HG03139 (cell line): ENCODE measurements around the gene KRTAP10-5.
"Not testable (repeated sequence)": the region's sequence is repeated elsewhere in the genome, so short reads cannot be mapped to it uniquely, and the experiment has no call there.

ENCODE experiments used
- ATAC-seq: cut with Tn5 transposase; IDR thresholded peaks from one replicate; pipeline ENCODE4 v1.9.1; 2021; ENCODE audit not compliant: unreplicated experiment

Gene KRTAP10-5

DNA sequence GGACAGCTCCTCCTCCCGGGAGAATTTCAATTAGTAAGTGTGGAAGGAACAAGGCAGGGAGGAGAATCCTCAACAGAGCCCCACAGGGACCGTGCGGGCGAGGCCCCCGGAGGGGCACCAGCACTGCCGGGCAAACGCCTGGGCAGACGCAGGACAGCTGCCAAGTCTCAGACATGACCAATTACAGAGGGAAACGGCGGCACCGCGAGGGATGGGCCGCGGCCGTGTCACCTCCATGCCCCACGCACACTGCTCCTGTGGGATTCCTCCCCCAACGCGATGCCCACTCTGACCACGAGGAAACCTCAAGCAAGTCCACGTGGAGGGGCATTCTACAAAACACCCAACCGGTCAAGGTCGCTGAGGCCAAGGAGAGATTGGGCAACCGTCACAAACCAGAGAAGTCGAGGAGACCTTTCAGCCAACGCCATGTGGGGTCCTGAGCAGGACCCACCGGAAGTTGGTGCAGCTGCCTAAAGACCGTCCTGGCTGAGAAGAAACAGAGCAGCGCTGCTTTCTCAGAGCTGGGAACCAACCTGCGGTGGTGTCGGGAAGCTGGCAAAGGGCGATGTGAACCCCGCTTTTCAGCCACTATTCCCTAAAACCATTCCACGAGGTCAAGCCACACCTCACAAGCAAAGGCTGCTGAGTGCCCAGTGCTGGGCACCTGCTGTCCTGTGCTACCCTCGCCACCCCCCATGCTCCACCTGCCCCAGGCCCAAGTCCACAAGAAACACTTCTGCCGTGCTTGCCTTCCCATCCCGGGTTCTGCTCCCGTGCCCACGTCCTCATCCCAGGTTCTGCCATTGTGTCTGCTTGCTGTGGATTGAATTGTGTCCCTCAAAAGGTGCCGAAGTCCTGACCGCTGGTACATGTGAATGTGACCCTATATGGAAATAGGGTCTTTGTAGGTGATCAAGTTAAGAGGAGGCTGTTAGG is 8.3 kb downstream of the KRTAP10-5 start:
- ATAC-seq: no peak

DNA sequence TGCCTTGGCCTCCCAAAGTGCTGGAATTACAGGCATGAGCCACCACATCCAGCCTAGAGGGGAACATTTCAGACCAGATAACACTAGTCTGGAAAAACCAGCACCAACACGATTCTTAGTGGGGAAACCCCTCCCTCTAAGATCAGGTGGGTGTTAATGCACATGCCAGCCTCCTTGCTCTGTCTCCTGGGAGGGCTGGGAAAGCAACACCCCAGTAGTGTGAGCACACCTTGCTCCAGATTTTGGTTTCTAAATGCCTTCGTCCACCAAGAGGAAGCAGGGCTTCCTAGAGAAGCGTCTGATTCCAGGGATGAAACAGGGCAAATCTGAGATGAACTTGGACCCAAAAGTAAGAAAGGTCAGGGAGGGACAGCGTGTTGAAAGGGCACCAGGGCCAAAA is 9.1 kb downstream of the KRTAP10-5 start:
- no peak for ATAC-seq

DNA sequence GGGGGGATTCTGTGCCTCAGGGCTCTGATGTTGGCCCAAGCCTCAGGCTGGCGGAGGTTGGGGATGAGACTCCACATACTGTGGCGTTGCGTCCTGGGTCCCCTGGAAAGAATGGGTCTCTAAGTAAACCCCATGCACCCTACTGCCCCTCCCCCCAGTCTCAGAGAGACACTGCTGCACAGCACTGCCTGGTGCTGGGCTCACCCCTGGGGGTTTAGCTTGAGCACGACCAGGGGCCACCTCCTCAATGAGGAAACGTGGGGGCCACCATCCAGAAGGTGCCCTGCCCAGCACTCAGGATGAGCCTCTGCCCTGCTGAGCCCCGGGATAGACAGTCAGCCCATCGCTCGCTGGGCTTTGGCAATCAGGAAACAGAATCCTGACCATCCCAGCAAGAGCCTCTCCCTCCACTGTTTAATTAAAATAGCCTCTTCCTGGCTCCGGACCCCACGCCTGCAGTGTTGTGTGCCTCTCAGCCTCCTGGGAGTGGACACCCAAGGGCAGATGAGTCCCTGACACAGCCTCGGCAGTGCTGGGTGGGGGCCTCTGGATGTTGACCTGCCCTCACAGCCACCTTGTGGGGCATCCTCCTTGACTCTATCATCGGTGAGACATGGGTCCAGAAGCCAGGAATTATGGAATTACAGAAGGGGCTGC is 10.4 kb downstream of the KRTAP10-5 start:
- no peak for ATAC-seq

DNA sequence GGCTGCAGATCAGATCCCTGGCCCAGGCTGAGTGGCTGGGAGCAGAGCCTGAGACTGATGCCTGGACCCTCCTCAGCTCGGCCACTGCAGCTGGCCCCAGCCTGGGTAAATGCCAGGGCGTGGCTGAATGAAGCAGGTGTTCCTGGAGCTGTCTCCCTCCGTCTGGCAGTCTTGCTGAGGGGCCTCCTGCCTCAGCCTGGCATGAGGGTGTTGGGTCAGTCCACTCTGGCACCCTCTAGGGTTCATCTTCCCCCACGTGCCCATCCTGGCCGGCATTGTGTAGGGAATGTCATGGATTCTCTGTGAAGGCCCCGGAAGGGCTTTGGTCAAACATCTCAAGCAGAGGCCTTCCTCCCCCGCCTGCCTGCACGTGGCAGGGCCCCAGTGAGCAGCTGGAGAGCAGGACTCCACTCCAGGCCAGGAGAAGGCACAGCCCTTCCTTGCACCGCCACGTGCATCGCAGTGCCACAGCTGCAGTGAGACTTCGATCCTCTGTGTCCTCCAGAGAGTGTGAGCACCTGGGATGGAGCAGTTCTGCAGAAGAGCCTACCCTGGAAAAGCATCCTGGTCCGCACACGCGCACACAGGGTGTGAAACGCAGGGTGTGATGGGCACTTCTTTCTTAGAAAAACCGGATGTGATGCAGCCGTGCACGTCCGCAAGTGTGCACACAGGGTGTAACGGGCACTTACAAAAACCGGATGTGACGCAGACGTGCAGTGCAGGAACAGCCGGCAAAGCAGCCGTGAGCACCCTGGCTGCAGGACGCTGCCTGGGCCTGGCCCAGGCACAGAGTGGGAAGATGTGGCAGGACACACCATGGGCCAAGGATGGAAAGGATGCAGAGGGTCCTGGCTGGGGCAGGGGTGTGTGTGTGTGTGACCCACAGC is 11.5 kb downstream of the KRTAP10-5 start:
- ATAC-seq: no peak

DNA sequence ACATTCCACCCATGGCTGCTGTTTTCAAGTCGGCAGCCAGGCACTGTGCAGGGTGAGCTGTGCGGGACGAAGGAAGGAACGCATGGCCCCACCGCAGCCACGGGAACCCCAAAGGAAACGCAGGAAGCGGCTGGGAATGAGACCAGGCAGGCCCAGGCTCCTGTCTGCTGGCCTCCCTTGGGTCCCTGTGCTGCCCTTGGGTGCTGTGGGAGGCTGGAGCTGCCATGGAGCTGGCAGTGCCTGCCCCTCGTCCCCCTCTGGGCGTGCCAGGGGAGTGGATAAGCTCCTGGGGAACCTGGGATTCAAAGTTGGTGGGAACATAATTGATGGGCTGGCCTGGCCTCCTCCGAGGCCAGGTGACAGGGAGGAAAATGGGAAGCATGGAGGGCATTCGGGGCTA is 12.1 kb downstream of the KRTAP10-5 start:
- ATAC-seq: no peak

DNA sequence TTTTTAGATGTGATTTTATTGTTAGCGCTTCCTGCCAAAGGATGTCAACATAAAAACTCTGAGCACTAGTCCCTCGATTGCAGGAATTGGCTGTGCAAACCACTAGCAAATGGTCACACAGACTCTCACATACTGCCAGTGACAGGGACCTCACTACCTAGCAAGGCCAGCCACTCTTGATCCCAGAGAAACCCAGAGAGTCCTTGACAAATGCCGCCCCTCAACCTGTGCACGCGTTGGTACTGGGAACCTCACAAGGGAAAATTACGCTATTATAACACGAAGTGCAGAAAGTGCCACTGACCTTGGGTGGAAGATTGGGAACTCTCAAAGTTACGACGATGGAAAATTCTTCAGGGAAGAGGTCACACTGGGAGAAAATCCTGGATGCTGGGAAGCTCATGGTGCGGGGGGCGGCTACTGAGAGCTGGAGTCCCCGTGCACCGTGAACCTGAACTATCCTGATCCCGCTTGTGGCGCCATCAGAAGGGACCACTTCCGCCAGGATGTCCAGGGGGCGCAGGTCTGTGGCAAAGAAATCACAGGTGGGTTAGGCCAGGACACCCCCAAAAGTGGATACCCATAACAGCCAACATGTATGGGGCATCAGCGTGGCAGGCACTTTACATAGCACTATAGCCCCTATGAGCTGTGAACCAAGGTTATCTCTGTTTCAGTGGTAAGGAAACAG is 12.8 kb downstream of the KRTAP10-5 start:
- no peak for ATAC-seq

DNA sequence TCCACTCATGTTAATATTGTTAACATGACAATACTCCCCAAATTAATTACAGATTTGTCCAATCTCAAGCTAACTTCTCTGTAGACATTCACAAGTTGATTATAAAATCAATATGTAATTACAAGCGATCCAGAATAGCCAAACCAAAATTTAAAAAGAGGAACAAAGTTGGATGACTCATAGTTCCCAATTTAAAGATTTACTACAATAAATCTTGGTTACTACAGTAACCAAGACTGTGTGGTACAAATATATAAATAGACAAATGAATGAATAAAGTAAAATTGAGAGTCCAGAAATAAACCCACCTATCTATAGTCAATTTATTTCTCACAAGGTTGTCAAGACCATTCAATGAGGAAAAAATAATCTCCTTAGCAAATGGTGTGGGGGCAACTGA is 14.0 kb downstream of the KRTAP10-5 start:
- no peak for ATAC-seq

DNA sequence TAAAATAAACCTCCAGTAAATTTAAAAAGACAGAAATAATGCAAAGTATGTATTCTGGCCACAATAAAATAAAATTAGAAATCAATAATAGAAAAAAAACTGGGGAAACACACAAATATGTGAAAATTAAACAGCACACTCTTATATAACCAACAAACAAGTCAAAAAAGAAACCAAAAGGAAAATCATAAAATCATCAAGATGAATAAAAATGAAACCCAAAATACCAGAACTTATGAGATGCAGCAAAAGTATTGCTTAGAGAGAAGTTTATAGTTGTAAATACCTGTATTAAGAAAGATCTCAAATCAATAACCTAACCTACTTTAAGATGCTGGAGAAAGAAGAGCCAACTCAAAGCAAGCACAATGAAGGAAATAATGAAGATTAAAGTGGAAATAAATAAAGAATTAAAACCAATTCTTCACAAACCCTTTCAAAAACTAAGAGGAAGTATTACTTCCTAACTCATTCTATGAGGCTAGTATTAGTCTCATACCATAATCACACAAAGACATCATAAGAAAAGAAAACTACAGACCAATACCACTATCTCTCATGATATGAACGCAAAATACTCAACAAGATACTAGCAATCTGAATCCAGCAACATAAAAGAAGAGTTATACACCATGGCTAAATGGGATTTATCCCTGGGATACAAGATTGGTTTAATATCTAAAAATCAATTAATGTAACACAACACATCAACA is 15.4 kb downstream of the KRTAP10-5 start:
- no peak for ATAC-seq

DNA sequence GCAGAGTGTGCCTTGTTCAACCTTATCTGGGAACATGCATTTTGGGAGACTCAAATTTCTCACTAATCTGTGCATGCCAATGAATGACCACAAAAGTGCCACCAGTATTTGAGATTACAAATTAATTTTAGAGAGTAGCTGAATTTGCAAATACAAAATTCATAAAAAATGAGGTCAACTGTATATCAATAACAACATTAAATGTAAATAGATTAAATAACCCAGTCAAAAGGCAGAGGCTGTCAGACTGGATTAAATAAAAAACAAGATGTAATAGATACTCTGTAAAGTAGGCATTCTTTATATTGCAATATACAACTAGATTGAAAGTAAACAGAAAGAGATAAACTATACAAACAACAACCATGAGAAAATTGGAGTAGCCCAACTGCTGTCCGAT is 16.3 kb downstream of the KRTAP10-5 start:
- ATAC-seq: no peak

DNA sequence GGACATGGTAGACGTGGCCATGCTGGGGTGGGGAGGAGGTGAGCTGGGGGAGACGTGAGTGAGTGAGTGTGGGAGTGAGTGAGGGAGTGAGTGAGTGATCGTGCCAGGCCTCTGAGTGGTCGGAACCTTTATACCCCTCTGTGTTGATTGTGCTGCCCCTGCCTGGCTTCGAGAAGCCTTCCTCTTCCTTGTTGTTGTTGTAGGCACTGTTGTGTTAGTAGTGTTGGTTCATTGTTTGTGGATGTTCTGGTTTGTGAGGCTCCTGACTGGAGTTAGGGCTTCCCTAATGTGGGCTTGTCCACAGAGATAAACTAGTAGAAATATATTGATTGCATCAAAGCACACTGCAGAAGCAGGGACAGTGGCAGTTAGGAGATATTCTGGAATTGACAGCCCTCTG is 21.7 kb downstream of the KRTAP10-5 start, which contains the start of gene KRTAP10-3:
TSS of gene KRTAP10-3 (minus strand) at position 101 of the 400 bp plus-strand sequence. CDS start at position 21, 80 bp downstream.
- ATAC-seq: no peak

DNA sequence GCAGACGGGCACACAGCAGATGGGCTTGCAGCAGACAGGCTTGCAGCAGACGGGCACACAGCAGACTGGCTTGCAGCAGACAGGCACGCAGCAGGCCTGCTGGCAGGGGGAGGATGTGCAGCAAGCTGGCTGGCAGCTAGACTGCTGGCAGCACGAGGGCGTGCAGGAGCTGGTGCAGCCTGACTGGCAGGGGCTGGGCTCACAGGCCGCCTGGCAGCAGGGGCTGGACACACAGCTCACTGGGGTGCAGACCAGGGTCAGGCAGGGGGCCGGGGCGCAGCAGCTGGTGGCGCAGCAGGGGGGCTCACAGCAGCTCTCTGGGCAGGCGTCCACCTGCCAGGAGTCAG is 22.1 kb downstream of the KRTAP10-5 start:
- not testable (repeated sequence) for ATAC-seq

DNA sequence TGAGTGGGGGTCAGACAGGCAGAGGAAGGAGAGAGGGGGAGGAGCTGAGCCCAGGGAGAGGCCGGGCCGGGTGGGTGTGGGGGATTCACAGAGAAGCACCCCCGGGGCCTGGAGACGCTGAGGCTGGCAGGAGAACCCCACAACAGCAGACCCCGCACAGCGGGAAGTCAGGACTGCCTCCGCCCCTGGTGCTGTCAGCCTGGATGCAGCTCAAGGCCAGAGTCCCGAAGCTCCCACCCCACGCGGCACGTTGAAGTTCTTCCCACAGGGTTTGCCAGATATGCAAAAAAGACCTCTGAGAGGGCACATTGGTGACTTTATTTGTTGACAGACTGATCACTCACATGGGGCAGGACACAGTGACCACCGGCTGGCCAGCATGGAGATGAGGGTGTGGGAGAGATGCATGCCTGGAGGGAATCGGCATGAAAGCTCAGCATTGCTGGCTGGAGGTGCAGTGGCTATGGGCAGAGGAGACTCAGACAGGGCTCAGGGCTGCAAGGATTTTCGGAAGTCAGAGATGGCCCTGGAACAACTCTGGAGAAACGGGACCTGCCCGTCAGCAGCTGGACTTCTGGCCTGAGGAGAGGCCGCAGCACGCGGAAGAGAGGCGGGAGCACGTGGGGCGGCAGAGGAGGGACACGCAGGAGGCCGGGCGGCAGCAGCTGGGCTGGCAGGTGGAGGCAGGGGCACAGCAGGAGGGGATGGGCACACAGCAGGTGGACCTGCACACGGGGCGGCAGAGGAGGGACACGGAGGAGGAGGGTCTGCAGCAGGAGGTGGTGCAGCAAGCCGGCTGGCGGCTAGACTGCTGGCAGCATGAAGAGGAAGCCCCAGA is 22.7 kb downstream of the KRTAP10-5 start:
- no peak for ATAC-seq

DNA sequence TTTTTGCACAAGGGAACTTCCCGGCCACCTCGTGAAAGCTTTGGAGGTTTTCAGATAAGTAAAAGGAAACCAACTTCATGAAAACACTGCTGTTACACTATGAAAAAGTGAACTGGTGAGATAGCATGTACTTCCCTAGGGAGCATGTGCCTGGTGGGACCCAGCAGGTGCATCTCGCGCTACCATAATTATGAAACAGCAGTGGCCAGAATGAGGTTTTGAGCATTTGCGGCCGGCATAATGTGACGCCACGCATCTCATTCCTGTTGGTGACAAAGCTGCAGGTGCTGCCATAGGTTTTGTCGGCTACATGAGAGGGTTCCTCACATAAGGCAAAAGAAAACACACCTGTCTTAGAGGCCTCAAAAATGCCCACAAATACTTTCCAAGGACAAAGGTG is 23.5 kb downstream of the KRTAP10-5 start:
- ATAC-seq: no peak

DNA sequence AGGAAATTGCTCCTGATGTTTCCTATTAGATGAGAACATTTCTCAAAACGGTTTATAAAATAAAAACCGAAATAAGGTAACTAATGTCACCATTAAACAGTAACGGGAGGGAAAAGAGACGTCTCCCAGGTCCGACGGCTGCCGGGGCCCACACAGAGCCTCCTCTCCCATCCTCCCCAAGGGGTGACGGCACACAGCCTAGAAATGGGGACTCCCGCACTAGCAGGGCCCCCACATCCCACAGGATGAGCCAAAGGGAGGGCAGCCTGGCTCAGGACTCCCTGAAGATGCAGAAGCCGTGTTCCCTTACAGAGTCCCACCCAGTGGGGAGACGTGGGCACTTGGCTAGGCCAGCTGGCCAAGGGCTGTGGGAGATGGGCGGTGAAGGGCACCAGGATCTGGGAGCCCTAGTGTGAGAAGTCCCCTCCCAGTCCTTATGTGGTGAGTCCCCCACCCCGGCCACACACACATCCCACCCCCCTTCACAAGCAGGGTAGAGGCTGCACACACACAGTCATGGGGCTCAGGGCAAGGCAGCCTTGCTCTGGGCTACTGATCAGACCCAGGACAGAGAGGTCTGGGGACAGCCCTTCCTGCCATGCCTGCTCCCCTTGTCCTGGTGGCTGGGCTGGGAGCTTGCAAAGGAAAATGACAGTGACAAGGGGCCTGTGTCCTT is 25.1 kb downstream of the KRTAP10-5 start:
- ATAC-seq: no peak

DNA sequence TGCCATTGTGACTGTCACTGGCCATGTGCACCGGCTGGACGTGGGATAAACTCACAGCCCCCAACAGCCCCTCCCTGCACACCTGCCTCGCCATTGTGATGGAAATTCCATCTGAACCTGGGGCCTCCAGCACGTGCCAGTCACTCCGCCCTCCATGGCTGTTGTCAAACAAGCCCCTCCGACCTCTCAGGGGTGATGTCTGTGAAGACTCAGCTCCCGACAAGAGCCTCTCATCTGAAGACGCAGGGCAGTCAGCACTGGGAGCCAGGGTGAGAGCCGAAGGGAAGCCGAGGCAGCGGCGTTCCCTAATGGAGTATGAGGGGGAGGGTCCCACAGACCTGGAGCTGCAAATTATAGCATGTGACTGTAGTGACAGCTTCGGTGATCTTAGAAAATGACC is 27.7 kb downstream of the KRTAP10-5 start:
- ATAC-seq: no peak

DNA sequence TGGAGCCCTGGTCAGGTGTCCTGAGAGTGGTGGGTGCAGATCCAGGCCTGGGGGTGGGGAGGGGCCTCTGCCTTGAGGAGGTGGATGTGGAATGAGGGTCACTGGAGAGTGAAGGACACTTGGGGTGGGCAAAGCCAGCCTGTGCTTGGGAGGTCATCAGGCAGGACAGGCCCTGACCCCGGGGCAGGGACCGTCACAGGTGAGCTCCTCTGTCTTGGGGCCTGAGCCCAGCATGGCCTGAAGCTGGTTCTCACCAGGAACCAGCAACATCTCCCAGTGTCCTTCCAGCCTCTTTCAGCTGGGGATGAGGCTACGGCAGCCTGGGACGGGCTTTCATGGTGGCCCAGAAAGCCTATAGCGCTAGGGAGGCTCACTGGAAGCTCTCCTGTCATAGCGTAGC is 28.3 kb downstream of the KRTAP10-5 start:
- ATAC-seq: no peak

DNA sequence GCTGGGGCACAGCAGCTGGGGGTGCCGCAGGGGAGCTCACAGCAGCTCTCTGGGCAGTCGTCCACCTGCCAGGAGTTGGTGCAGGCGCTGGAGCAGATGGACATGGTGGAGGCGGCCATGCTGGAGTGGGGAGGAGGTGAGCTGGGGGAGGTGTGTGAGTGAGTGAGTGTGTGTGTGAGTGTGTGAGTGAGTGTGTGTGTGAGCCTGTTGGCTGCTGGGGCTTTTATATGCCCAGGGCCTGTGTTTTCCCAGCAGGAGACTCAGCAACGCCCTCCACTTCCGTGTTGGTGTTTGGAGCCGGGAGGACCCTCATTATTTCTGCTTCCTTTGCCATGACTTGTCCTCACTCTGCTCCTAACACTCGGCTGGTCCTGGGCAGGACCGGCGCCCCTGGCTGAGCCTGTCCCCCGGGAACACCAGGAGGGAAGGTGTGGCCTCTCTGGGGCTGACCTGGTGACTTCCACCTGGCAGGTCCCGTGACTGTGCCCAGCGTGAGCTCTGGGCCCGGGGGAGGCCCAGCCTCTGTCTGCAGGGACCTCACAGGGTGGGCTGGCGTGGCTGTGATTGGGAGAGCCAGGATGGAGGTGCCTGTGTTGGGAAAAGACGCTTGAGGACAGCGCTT is 29.0 kb downstream of the KRTAP10-5 start, which contains the start of gene KRTAP10-2:
TSS of gene KRTAP10-2 (minus strand) at position 166 of the 622 bp plus-strand sequence. CDS start at position 119, 47 bp downstream.
- no peak for ATAC-seq

DNA sequence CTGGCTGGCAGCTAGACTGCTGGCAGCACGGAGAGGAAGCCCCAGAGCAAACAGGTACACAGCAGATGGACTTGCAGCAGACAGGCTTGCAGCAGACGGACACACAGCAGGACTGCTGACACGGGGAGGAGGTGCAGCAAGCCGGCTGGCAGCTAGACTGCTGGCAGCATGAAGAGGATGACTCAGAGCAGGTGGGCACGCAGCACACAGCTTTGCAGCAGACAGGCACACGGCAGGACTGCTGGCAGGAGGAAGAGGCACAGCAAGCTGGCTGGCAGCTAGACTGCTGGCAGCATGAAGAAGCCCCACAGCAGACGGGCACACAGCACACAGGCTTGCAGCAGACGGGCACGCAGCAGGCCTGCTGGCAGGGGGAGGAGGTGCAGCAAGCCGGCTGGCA is 29.6 kb downstream of the KRTAP10-5 start:
- ATAC-seq: no peak
